DMS 273 (cell line): Measurements from ENCODE around the gene LRPPRC.
"Not testable (repeated sequence)": the region's sequence is repeated elsewhere in the genome, so short reads cannot be mapped to it uniquely, and the experiment has no call there.

ENCODE experiments used
- DNase-seq: peaks from one replicate; lab custom pipeline; 2025; ENCODE audit not compliant: unreplicated experiment; lab: John Stamatoyannopoulos, UW

Gene LRPPRC

GRCh38 chr2:43911136-43911790 is 84.5 kb downstream of the LRPPRC start:
- not testable (repeated sequence) for DNase-seq

- no peak for DNase-seq
Observed at GRCh38 chr2:43906448-43907109, 89.2 kb downstream of the LRPPRC start.

- DNase-seq, result no peak
Observed at GRCh38 chr2:43905871-43906270, 89.9 kb downstream of the LRPPRC start.

GRCh38 chr2:43905371-43905803 is 90.4 kb downstream of the LRPPRC start:
- DNase-seq, result no peak

GRCh38 chr2:43899589-43899988 is 96.2 kb downstream of the LRPPRC start:
- DNase-seq, result no peak

- DNase-seq, result no peak
Observed at GRCh38 chr2:43898838-43899346, 96.9 kb downstream of the LRPPRC start.

- peak; percentile 44 for DNase-seq
Observed at GRCh38 chr2:43898134-43898837, 97.5 kb downstream of the LRPPRC start.

- no peak for DNase-seq
Observed at GRCh38 chr2:43897492-43897891, 98.3 kb downstream of the LRPPRC start.

- DNase-seq, result no peak
Observed at GRCh38 chr2:43896906-43897305, 98.9 kb downstream of the LRPPRC start.

- no peak for DNase-seq
Observed at GRCh38 chr2:43894743-43895142, 101.0 kb downstream of the LRPPRC start.

- no peak for DNase-seq
Observed at GRCh38 chr2:43890855-43891254, 104.9 kb downstream of the LRPPRC start.

GRCh38 chr2:43889416-43889815 is 106.4 kb downstream of the LRPPRC start:
- no peak for DNase-seq

- DNase-seq, result peak; percentile 83
Observed at GRCh38 chr2:43887176-43887575, 108.6 kb downstream of the LRPPRC start.

GRCh38 chr2:43885132-43885632 is 110.6 kb downstream of the LRPPRC start:
- DNase-seq, result no peak

- DNase-seq, result no peak
Observed at GRCh38 chr2:43884689-43885088, 111.1 kb downstream of the LRPPRC start.

GRCh38 chr2:43882312-43882711 is 113.5 kb downstream of the LRPPRC start:
- DNase-seq, result no peak

- no peak for DNase-seq
Observed at GRCh38 chr2:43880952-43881351, 114.8 kb downstream of the LRPPRC start.

- no peak for DNase-seq
Observed at GRCh38 chr2:43880471-43880870, 115.3 kb downstream of the LRPPRC start.

GRCh38 chr2:43879261-43879660 is 116.5 kb downstream of the LRPPRC start:
- peak; percentile 20 for DNase-seq

- peak; percentile 84 for DNase-seq
Observed at GRCh38 chr2:43877782-43878464, 117.9 kb downstream of the LRPPRC start.
